Measurements from ENCODE around the gene KDM3A. TPM values are rescaled to one million over a fixed set of nuclear protein-coding genes. Genes with fewer than 3 reads are reported as not detected.

KDM3A gene
- total RNA-seq, 1 experiment from 2014 or later: 52.6 TPM

- H3K27ac ChIP-seq (ENCODE audit: low read depth, low read length): no peak overlapping the region
- CTCF ChIA-PET: no interaction called here
- H3K4me1 ChIP-seq (ENCODE audit: control insufficient read depth in 1 of 2, insufficient read depth in 2 of 2, low read length in 2 of 2): no peaks in the 10 kb centered on the region
- ATAC-seq: no peak
- H3K9ac ChIP-seq (ENCODE audit: low read length): no peak overlapping the region
- no peaks in the 10 kb centered on the region for H3K27me3 ChIP-seq (ENCODE audit: insufficient read depth, low read length)
- peaks cover 56 to 73% of the 10 kb centered on the region in 2 experiments for H3K36me3 ChIP-seq (ENCODE audit: control insufficient read depth in 1 of 2, insufficient read depth in 2 of 2, low read length in 2 of 2)
- no peak for TF ChIP-seq EZH2 (IDR thresholded peaks at IDR 0.05)
- TF ChIP-seq EZH2phosphoT487 (IDR thresholded peaks at IDR 0.05; ENCODE audit: borderline replicate concordance): no peak
- intact Hi-C loops (cut with micrococcal nuclease): no loop called here
- no peaks in the 10 kb centered on the region for H4K20me1 ChIP-seq (ENCODE audit: insufficient read depth)
- no peak overlapping the region for H3K4me3 ChIP-seq (replicated peaks in 1 of 2; ENCODE audit: low read depth in 1 of 2, low read length in 2 of 2)
- RAD21 ChIA-PET (ENCODE audit: low non-redundant PET in 1 of 2, low total read pairs in 2 of 2, uncharacterized antibody in 2 of 2, unreplicated experiment in 2 of 2): no interaction called here
- no peaks in the 10 kb centered on the region for H3K9me2 ChIP-seq (ENCODE audit: insufficient read depth)
- no peak overlapping the region for H2AFZ ChIP-seq (ENCODE audit: low read depth, low read length, poor library complexity, severe bottlenecking)
- BruUV-seq (replicated peaks): no TSS peak
- no peak for DNase-seq (ENCODE audit: low read depth, low spot score)
- H3K79me2 ChIP-seq (ENCODE audit: insufficient read depth, low read length): no peaks in the 10 kb centered on the region
- H3K9me3 ChIP-seq (ENCODE audit: control insufficient read depth in 1 of 2, insufficient read depth in 1 of 2, low read depth in 1 of 2, low read length in 2 of 2): no peaks in the 10 kb centered on the region
- POLR2A ChIA-PET: no interaction called here
- H3K4me2 ChIP-seq (ENCODE audit: low read length): no peak overlapping the region
Measured at GRCh38 chr2:86489542-86489941, 48.4 kb downstream of the KDM3A start.

- ChIA-PET RAD21 (ENCODE audit: low non-redundant PET in 1 of 2, low total read pairs in 2 of 2, uncharacterized antibody in 2 of 2, unreplicated experiment in 2 of 2) (no interaction called here), POLR2A (no interaction called here), CTCF (no interaction called here)
- Histone ChIP-seq H3K27ac (ENCODE audit: low read depth, low read length) (no peak overlapping the region), H3K9me3 (ENCODE audit: control insufficient read depth in 1 of 2, insufficient read depth in 1 of 2, low read depth in 1 of 2, low read length in 2 of 2) (no peaks in the 10 kb centered on the region), H3K4me3 (replicated peaks in 1 of 2; ENCODE audit: low read depth in 1 of 2, low read length in 2 of 2) (no peak overlapping the region), H3K36me3 (ENCODE audit: control insufficient read depth in 1 of 2, insufficient read depth in 2 of 2, low read length in 2 of 2) (peaks cover 55 to 66% of the 10 kb centered on the region in 2 experiments), H2AFZ (ENCODE audit: low read depth, low read length, poor library complexity, severe bottlenecking) (no peak overlapping the region), H3K27me3 (ENCODE audit: insufficient read depth, low read length) (no peaks in the 10 kb centered on the region), H3K4me1 (ENCODE audit: control insufficient read depth in 1 of 2, insufficient read depth in 2 of 2, low read length in 2 of 2) (no peaks in the 10 kb centered on the region), H3K9ac (ENCODE audit: low read length) (no peak overlapping the region), H3K9me2 (ENCODE audit: insufficient read depth) (no peaks in the 10 kb centered on the region), H3K79me2 (ENCODE audit: insufficient read depth, low read length) (no peaks in the 10 kb centered on the region), H3K4me2 (ENCODE audit: low read length) (no peak overlapping the region), H4K20me1 (ENCODE audit: insufficient read depth) (no peaks in the 10 kb centered on the region)
- DNase-seq (ENCODE audit: low read depth, low spot score): no peak
- no peak for ATAC-seq
- no TSS peak for BruUV-seq (replicated peaks)
- intact Hi-C loops (cut with micrococcal nuclease): no loop called here
- no peak for TF ChIP-seq FOSL1 (IDR thresholded peaks at IDR 0.05; ENCODE audit: low read depth)
- no peak for TF ChIP-seq ZBTB33 (IDR thresholded peaks at IDR 0.05; ENCODE audit: extremely low read depth, insufficient replicate concordance, low read length)
- TF ChIP-seq ELF1 (IDR thresholded peaks at IDR 0.05; ENCODE audit: borderline replicate concordance, low read depth): no peak
Measured at GRCh38 chr2:86490245-86490644, 49.1 kb downstream of the KDM3A start.
